Measurements from ENCODE around the gene NBPF4.

GRCh38 chr1:108209456-108210108, 34.3 kb downstream of the NBPF4 start:
- TF ChIP-seq CTCF (IDR thresholded peaks at IDR 0.05 in 8 of 11, conservative IDR thresholded peaks at IDR 0.05 in 3 of 11): no peak
- TF ChIP-seq POLR2AphosphoS5 (IDR thresholded peaks at IDR 0.05): no peak
- TF ChIP-seq POLR2A (IDR thresholded peaks at IDR 0.05): no peak

All from spleen (tissue), 7 donors.